Gastrocnemius medialis (tissue), 4 donors: ENCODE results near the gene PROK2. TPM values are rescaled to one million over a fixed set of nuclear protein-coding genes. Genes with fewer than 3 reads are reported as not detected.

Source experiments
- ATAC-seq, 2 donors: fragments of 150-250 bp; one replicate each; pipeline ENCODE4 v1.9.1; 2016
- DNase-seq, 2 donors: peaks; one replicate each; pipeline ENCODE4 v3.0.0-alpha.2; 2019
- H3K27ac ChIP-seq, 4 donors: fragments of 200-600 bp; sonication (generic); 1 replicate in 1 of 4; 2 replicates in 3 of 4; pipeline ENCODE4 v1.5.1; 2016 to 2018; ENCODE audit warnings: mild to moderate bottlenecking in 2 of 4, moderate library complexity in 1 of 4
- H3K27me3 ChIP-seq, 3 donors: fragments of 200-600 bp; sonication (generic) in 2 of 3; 1 replicate in 1 of 3; 2 replicates in 2 of 3; pipeline versions ENCODE4 v1.5.1 to v1.6.0; 2016 to 2019; ENCODE audit warnings: mild to moderate bottlenecking in 1 of 3, moderate library complexity in 1 of 3
- H3K36me3 ChIP-seq, 2 donors: fragments of 200-600 bp; sonication (generic) in 1 of 2; one replicate each; pipeline ENCODE4 v1.5.1; 2017 to 2018
- H3K4me1 ChIP-seq, 2 donors: fragments of 200-600 bp; sonication (generic) in 1 of 2; one replicate each; pipeline ENCODE4 v1.5.1; 2016 to 2017; ENCODE audit warnings: mild to moderate bottlenecking in 2 of 2
- H3K4me3 ChIP-seq, 4 donors: fragments of 200-600 bp; sonication (generic) in 3 of 4; 1 replicate in 1 of 4; 2 replicates in 3 of 4; pipeline ENCODE4 v1.5.1; 2016 to 2019; ENCODE audit warnings: mild to moderate bottlenecking in 2 of 4
- H3K9me3 ChIP-seq, 3 donors: fragments of 200-600 bp; sonication (generic) in 2 of 3; 1 replicate in 1 of 3; 2 replicates in 2 of 3; pipeline ENCODE4 v1.5.1; 2016 to 2019
- CTCF ChIP-seq, 5 experiments: fragments of 450-650 bp in 3 of 5; fragments of 200-600 bp in 2 of 5; sonication (generic) in 2 of 5; IDR thresholded peaks in 4 of 5; conservative IDR thresholded peaks in 1 of 5; 1 replicate in 4 of 5; 2 replicates in 1 of 5; pipeline ENCODE4 v1.5.1; 2016 to 2019; ENCODE audit warnings: antibody characterized with exemption in 5 of 5, mild to moderate bottlenecking in 3 of 5, moderate library complexity in 3 of 5
- POLR2A ChIP-seq, 2 donors: fragments of 450-650 bp; IDR thresholded peaks; one replicate each; pipeline ENCODE4 v1.6.1; 2017; ENCODE audit warnings: antibody characterized with exemption in 2 of 2, mild to moderate bottlenecking in 2 of 2, moderate library complexity in 2 of 2
- in situ Hi-C, 4 donors: fragments of 200-750 bp; cut with MboI; loops; one replicate each; pipeline versions ENCODE4 v1.15.0 to v1.8.0; 2017; ENCODE audit warnings: low sequenced_read_pairs in 4 of 4
- intact Hi-C: fragments of 100-400 bp; cut with DNase I; formaldehyde crosslinking; loops from one replicate; pipeline ENCODE4 v1.15.1; 2023; ENCODE audit warnings: low total_unique reads
- total RNA-seq, 4 donors: library from RNA; depleted of rRNA; stranded (reverse); fragments of >200 nt; gene quantifications; one replicate each; pipeline versions ENCODE4 v1.1.0 to v1.2.3, GENCODE V29; 2016

PROK2 gene
- total RNA-seq, 4 donors from 2014 or later = 0.33 TPM; not detected in 3

GRCh38 chr3:71763426-71763825 lies 21.5 kb downstream of the PROK2 start:
- H3K27ac ChIP-seq = no peak overlapping the region
- ATAC-seq = no peak
- in situ Hi-C loops = no loop called here

GRCh38 chr3:71760140-71760539 lies 24.8 kb downstream of the PROK2 start:
- in situ Hi-C loops (no loop called here), intact Hi-C loops (no loop called here)
- no peaks in the 10 kb centered on the region for H3K9me3 ChIP-seq
- no peak for TF ChIP-seq CTCF (IDR thresholded peaks at IDR 0.05 in 4 of 5, conservative IDR thresholded peaks at IDR 0.05 in 1 of 5)
- ATAC-seq (no peak), DNase-seq (no peak)
- H3K4me1 ChIP-seq = no peaks in the 10 kb centered on the region
- peaks cover 5 to 21% (median 16%) of the 10 kb centered on the region in 3 donors for H3K27me3 ChIP-seq
- H3K4me3 ChIP-seq = no peak overlapping the region
- no peak overlapping the region for H3K27ac ChIP-seq
- H3K36me3 ChIP-seq = no peaks in the 10 kb centered on the region

More at GRCh38 chr3:71763426-71763825, 21.5 kb downstream of the PROK2 start:
- Histone ChIP-seq H3K4me3 (no peak overlapping the region), H3K36me3 (no peaks in the 10 kb centered on the region), H3K4me1 (no peaks in the 10 kb centered on the region), H3K27me3 (peaks cover 4 to 12% (median 5%) of the 10 kb centered on the region in 3 donors), H3K9me3 (no peaks in the 10 kb centered on the region)
- no peak for DNase-seq
- no peak for TF ChIP-seq CTCF (IDR thresholded peaks at IDR 0.05 in 4 of 5, conservative IDR thresholded peaks at IDR 0.05 in 1 of 5)
- no peak for TF ChIP-seq POLR2A (IDR thresholded peaks at IDR 0.05)
- intact Hi-C loops = no loop called here

GRCh38 chr3:71759401-71759800 lies 25.5 kb downstream of the PROK2 start:
- ATAC-seq = no peak
- Histone ChIP-seq H3K27ac (no peak overlapping the region), H3K36me3 (no peaks in the 10 kb centered on the region), H3K9me3 (no peaks in the 10 kb centered on the region), H3K27me3 (peaks cover 5 to 24% (median 20%) of the 10 kb centered on the region in 3 donors), H3K4me3 (no peak overlapping the region), H3K4me1 (no peaks in the 10 kb centered on the region)
- in situ Hi-C loops (no loop called here), intact Hi-C loops (no loop called here)
- no peak for DNase-seq
- TF ChIP-seq POLR2A (IDR thresholded peaks at IDR 0.05) (no peak), CTCF (IDR thresholded peaks at IDR 0.05 in 4 of 5, conservative IDR thresholded peaks at IDR 0.05 in 1 of 5) (no peak)

GRCh38 chr3:71758091-71758490 lies 26.9 kb downstream of the PROK2 start:
- ATAC-seq (no peak), DNase-seq (no peak)
- H3K27ac ChIP-seq = no peak overlapping the region
- peaks cover 5 to 24% (median 21%) of the 10 kb centered on the region in 3 donors for H3K27me3 ChIP-seq
- no peaks in the 10 kb centered on the region for H3K4me1 ChIP-seq
- intact Hi-C loops (no loop called here), in situ Hi-C loops (no loop called here)
- H3K36me3 ChIP-seq = no peaks in the 10 kb centered on the region
- no peaks in the 10 kb centered on the region for H3K9me3 ChIP-seq
- TF ChIP-seq POLR2A (IDR thresholded peaks at IDR 0.05) (no peak), CTCF (IDR thresholded peaks at IDR 0.05 in 4 of 5, conservative IDR thresholded peaks at IDR 0.05 in 1 of 5) (no peak)
- no peak overlapping the region for H3K4me3 ChIP-seq

GRCh38 chr3:71754610-71755253 lies 30.2 kb downstream of the PROK2 start:
- no peak for DNase-seq
- in situ Hi-C loops = no loop called here
- Histone ChIP-seq H3K27ac (no peak overlapping the region), H3K36me3 (no peaks in the 10 kb centered on the region), H3K27me3 (peaks cover 11 to 30% (median 13%) of the 10 kb centered on the region in 3 donors), H3K9me3 (no peaks in the 10 kb centered on the region), H3K4me1 (no peaks in the 10 kb centered on the region), H3K4me3 (peak overlapping the region in 2 of 4 donors; percentile 15 to 43)
- no peak for ATAC-seq
- TF ChIP-seq CTCF (IDR thresholded peaks at IDR 0.05 in 4 of 5, conservative IDR thresholded peaks at IDR 0.05 in 1 of 5) = no peak
- TF ChIP-seq POLR2A (IDR thresholded peaks at IDR 0.05) = no peak
- intact Hi-C loops = no loop called here
